NK-92 (cell line): ENCODE results near the gene NOD2.

Source experiments
- DNase-seq: peaks from one replicate; lab custom pipeline; 2025; ENCODE audit not compliant: unreplicated experiment; lab: John Stamatoyannopoulos, UW

The NOD2 gene

DNA sequence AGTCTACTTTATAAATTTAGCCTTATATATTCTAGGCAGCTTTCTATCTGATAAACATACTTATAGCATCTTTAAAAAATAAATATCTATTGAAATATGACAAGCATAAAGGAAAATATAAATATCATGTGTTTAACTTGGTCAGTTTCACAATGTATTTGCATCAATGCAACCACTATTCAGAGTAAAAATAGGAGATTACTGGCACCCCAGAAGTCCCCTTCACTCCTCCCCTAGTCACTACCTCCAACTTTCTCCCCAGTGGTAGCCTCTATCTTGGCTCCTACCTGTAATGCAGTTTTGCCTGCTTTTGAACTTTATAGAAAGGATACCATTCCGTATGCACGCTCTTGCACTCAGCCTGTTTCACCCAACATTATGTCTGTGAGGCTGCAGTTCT, 3.2 kb upstream of the NOD2 start:
- DNase-seq, result no peak

DNA sequence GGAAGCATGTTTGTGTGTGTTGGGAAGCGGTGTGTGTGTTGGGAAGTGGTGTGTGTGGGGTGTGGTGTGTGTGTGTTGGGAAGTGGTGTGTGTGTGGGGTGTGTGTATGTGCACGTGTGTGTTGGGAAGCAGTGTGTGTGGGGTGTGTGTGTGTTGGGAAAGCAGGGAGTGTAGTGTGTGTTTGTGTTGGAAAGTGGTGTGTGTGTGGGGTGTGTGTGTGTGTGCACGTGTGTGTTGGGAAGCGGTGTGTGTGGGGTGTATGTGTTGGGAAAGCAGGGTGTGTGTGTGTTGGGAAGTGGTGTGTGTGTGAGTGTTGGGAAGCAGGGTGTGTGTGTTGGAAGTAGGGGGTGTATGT, 785 bp upstream of the NOD2 start:
- no peak for DNase-seq

DNA sequence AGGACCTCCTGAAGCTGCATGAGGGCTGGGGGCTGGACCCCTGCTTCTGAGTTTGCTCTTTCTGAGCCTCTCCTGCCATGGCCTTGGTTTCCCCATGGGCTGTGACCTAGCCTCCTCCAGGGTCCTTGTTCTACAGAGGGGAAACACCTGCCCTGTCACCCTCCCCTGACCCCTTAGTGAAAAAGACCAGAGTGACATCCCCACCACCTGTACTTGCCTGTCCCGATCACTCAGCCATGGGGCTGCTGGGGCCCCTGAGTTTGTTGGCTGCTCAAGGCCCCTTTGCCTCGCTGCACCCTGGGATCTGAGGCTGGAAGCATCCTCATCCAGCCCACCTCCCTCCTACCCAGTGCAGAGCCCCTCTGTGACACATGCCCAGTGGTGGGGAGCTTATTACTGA, 800 bp downstream of the NOD2 start:
- no peak for DNase-seq

DNA sequence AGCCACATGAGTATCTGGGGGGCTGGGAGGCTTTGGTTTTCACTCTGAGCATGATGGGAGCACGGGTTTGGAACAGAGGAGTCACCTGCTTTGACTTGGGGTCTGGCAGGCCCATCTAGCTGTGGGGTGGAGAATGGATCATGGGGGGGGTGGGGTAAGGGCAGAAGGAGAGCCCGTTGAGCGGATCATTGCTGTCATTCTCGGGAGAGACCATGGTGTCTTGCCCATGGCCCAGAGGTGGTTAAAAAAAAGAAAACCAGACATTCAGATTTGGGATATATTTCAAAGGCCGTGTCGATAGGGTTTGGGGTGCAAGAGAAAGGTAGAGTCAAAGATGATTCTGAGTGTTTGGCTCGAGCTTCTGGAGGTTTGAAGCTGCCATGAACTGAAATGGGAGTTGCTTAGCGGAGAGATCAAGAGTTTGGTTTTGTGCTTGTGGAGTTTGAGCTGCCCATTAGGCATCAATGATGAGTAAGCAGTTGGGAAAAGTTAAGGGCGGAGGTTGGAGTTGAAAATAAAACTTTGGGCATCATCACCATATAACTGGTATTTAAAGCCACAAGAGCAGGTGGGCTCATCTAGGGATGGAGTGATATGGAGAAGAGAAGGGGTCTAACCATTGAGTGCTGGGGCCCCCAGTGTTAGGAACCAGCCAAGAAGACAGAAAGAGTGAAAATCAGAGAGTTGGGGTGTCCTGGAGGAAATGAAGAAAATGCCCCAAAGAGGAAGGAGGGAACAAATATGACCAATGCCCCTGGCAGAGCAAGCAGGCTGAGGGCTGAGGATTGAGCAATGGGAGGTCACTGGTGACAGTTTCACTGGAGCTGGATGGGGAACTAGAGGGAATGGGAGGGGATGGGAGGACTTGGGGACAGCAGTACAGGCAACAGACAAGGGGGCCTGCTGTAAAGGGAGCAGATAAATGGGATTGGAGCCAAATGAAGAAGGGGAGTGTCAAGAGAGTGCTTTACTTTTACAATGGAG, 1.9 kb downstream of the NOD2 start:
- DNase-seq, result no peak

DNA sequence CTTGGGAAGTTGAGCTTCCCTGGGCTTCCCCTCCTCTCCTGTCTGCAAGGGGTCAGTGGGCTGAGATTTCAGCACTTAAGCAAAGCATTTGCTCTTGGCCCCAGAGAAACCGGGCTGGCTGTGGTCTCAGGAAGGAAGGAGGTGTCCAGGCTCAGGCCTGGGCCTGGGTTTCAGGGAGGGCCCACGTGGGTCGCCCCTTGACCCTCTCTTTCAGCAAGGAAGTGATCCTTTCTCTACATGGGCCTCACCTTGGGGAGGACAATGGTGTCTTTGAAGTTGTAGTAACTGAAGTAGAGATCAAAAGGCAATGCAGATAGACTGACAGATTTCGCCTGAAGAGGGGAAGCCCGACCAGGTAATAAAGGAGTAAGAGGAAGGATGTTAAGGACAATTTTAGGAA, 2.7 kb downstream of the NOD2 start:
- DNase-seq, result no peak

DNA sequence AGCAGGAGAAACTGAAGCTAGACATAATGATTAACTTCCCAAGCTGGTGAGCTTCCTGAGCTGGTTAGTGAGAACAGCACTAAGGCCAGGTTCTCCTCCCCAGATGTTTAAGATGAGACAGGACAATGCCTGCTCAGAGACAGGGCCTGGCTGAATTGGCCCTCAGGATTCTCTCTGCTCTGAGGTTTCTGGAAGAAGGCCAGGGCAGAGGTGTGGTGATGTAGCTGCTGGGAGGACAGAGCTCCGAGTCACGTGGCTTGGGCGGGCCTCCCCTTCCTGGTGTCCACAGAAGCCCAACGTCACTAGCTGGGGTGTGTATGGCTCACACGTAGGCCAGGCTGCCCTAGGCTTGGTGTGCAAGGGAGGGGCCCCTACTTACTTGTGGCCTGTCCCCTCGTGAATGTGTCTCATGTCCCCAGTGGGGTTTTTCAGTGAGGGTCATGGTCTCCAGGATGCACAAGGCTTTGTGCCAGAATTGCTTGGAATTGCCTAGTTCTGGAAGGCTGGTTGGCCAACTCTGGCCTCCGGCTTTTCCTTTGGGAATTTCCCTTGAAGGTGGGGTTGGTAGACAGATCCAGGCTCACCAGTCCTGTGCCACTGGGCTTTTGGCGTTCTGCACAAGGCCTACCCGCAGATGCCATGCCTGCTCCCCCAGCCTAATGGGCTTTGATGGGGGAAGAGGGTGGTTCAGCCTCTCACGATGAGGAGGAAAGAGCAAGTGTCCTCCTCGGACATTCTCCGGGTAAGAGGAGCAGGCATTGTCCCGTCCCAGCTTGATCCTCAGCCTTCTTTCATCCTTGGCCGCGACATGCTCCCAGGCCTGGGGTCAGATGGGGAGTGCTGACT, 3.4 kb downstream of the NOD2 start:
- no peak for DNase-seq

DNA sequence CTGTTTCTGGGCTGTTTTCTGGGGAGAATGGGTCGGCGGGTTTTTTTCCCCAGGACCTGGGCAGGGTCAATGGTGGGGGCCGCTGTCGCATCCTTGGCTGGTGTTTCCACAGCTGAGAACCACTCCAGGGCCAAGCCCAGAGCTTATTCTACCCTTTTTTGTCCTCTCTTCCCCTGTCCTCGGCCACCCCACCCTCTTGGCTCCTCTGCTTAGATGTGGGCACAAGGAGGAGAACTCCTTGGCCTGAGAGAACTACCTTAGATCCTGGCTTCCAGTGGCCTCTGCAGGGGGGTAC, 4.0 kb downstream of the NOD2 start:
- DNase-seq, result no peak

DNA sequence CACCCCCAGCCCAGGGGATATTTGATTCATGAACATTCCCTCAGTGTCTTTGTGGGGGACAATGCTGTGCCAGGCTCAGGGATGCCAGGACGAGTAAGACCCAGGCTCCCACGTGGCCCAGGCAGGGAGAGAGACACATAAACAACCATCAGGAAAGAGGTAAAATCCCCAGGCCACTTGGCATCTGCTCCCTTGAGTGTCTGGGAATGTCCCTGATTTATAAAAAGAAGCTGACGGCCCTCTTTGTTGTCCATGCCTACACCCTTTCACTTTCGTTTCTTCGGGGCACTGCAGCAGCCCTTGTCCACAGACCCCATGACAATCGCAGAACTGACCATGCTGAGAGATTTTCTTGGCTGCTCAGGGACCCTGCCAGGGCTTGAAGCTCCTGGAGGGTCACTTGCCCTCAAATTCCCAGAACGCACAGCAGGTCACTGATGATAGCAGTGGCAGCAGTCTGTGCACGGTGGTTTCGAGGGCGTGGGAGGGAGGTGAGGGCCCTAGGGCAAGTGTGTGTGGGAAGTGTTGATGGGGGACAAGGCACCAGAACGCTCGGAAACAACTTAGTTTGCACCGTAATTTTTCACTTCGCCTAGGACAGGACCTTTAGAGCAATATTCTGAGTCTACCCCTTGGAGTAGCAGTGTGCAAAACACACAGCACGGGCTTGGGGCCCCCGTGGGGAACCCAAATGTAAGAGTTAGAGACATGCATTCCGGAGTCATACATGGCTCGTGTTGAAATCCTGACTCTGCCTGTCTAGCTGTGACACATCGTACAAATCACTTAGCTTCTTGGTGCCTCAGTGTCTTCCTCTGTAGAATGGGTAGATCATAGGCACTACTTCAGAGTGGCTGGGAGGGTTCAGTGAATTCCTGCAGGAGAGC, 4.7 kb downstream of the NOD2 start:
- no peak for DNase-seq

DNA sequence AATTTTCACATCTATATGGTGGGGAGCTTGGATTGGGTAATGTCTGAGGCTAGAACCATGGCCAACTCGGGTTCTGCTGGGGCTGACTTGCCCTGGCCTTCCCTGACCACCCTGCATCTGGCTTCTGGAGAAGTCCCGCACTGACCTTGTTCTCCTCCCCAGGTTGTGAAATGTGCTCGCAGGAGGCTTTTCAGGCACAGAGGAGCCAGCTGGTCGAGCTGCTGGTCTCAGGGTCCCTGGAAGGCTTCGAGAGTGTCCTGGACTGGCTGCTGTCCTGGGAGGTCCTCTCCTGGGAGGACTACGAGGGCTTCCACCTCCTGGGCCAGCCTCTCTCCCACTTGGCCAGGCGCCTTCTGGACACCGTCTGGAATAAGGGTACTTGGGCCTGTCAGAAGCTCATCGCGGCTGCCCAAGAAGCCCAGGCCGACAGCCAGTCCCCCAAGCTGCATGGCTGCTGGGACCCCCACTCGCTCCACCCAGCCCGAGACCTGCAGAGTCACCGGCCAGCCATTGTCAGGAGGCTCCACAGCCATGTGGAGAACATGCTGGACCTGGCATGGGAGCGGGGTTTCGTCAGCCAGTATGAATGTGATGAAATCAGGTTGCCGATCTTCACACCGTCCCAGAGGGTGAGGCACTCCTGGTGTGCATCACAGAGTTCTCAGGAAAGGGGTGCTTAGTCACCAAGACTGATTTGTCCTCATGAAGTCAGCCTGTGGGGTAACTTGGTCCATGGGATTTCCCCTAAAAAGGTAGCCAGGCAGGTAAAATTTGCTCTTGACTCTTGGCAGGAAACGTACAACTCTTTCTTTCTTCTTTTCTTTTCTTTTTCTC, 6.1 kb downstream of the NOD2 start:
- no peak for DNase-seq

DNA sequence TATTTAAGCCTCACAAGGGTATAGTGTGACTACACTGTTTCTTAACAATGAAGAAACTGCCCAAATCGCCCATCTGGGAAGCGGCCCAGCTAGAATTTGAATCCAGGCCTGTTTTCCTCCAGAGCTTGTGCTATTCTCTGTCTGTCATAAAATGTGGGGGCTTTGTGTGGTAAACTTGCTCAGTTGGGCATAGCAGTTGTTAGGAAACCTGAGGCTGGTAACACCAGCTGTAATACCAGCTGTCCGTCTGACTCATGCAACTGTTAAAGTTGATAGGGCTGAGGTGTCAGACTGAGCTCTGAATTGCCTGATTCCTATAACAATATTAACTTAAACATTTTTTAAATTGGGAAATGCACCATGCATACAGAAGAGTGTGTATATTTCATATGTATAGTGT, 9.3 kb downstream of the NOD2 start:
- no peak for DNase-seq

DNA sequence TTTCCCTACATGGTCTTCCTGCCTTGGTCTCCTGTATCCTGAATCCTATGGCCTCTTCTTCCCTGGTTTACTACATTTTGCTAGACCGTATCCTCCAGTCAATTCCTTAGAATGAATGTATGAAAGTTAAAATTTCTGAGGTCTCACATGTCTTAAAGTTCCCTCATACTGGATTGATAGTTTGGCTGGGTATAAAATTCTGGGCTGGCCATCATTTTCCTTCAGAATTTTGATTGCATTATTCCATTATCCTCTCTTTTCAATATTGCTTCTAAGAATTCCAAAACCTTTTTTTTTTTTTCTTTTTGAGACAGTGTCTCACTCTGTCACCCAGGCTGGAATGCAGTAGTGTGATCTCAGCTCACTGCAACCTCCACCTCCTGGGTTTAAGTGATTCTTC, 10.8 kb downstream of the NOD2 start:
- no peak for DNase-seq

DNA sequence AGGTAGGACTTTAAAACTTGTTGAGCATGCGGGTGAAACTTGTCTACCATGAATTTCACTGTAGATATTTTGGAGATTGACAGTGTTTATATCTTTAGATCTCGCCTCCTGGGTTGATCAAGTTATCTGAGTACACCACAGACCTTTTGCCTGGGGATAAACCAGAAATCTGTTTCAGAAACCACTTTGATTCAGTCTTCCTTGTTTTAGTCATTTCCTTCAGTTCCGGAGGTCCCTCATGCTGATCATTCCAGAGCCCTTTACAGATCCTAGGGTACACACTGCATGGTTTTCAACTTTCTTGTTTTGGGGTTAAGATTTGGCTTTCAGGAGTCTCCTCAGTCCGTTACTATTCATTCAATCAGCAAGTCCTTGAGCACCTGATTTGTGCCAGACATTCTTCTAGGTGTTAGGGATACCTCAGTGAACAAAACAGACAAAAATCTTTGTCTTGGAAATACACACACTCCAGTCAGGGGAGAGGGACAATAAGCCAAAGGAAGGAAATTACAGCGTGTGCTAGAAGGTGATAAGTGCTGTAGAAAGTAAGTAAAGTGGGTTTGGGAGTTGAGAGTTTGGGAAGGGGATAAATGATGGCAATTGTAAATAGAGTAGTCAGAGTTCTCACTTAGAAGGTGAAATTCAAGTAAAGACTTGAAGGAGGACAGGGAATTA, 12.2 kb downstream of the NOD2 start:
- DNase-seq, result no peak

DNA sequence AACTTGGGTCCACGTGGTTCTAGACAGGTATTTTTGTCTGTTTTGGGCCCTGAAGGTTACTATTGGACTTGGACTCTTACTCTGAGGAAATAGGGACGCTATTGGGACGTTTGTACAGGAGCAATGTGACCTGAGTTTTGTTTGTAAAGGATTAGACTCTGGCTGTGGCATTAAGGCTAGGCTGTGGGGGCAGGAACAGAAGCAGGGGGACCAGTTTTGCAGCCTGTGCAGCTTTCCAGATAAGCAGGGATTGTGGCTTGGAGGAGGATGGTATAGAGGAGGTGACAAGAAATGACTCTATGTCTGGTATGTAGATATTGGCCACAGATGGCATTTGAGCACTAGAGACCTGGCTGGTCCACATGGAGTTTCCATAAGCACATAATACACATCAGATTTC, 12.8 kb downstream of the NOD2 start:
- no peak for DNase-seq

DNA sequence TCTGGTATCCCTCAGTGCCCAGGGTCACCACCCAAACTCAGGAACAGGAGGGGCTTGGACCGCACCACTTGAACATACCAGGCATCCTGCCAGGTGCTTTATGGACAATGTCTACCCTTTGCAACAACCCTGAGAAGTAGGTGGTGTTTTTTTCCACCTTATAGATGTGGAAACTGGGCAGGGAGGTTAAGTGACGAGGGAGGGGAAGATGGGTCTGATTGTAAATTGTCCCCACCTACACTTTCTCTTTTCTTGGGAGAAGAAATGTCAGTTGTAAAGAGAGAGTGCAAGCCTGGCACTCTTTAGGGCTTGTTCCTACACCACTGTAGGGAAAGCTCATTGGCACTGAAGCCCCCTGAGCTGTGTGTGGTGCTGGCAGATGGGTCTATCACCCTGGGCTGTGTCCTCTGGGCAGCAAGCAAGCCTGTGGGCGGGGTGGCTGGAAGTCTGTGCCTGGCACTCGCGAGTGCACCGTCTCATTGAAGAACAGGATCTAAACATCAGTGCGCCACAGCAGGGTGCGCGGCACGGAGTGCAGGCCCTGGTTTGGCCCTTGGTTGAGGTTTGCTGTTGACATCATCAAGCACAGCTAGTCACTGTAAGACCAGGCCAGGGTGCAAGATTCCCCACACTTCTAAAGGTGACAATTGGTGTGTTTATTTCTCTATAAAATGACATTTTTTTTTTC, 15.1 kb downstream of the NOD2 start:
- no peak for DNase-seq

DNA sequence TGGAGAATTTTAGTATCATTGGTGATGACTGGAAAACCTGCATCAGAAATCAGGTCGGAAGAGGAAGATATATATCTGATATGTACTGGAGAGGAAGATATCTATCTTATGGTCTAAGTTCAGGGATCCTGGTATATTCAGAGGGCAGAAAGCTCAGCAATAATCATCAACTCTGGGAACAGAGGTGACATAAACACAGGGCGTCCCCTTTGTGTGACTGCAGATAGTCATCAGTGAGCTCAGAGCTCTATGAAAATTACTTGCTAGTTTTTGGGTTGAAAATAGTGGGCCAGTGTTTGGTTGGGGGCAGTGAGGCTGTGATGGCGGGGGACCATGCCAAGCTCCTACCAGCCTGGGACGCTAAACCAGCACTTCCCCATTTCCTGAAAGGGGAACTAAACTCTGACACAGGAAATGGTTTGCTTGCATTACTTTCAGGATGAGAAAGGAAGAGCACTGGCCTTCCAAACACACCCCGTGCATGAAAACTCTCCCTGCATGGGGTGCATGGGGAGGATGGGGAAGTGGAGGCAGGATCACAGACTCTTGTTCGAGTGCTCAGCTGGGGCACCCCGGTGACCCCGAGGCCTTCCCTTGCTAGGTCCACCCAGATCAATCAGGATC, 15.8 kb downstream of the NOD2 start:
- DNase-seq, result no peak

DNA sequence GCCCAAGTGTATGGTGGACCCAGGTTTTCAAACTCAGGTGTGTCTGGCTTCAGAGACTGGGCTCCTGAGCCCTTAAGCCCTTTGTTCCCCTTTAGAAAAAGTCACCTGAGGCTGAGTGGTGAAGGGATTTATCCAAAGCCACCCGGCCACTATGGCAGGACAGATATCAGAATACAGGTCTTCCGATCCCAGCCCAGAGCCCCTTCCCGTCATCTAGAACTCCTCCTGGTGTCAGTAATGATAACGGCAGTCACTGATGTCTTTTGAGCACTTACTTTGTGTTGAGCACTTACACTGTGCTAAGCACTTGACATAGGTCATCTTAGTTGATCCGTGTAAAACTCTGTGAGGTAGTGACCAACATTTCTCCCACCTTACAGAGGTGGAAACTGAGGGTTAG, 16.6 kb downstream of the NOD2 start:
- no peak for DNase-seq

DNA sequence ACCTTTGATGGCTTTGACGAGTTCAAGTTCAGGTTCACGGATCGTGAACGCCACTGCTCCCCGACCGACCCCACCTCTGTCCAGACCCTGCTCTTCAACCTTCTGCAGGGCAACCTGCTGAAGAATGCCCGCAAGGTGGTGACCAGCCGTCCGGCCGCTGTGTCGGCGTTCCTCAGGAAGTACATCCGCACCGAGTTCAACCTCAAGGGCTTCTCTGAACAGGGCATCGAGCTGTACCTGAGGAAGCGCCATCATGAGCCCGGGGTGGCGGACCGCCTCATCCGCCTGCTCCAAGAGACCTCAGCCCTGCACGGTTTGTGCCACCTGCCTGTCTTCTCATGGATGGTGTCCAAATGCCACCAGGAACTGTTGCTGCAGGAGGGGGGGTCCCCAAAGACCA, 17.6 kb downstream of the NOD2 start:
- DNase-seq, result no peak

DNA sequence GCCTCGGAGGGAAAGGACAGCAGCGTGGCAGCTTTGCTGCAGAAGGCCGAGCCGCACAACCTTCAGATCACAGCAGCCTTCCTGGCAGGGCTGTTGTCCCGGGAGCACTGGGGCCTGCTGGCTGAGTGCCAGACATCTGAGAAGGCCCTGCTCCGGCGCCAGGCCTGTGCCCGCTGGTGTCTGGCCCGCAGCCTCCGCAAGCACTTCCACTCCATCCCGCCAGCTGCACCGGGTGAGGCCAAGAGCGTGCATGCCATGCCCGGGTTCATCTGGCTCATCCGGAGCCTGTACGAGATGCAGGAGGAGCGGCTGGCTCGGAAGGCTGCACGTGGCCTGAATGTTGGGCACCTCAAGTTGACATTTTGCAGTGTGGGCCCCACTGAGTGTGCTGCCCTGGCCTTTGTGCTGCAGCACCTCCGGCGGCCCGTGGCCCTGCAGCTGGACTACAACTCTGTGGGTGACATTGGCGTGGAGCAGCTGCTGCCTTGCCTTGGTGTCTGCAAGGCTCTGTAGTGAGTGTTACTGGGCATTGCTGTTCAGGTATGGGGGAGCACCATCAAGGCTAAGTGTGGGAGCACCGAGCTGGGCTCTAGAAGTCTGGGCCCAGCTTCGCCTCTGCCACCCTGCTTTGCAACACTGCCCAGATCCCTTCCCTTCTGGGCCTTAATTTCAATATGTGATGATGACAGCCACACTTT, 18.6 kb downstream of the NOD2 start:
- no peak for DNase-seq

DNA sequence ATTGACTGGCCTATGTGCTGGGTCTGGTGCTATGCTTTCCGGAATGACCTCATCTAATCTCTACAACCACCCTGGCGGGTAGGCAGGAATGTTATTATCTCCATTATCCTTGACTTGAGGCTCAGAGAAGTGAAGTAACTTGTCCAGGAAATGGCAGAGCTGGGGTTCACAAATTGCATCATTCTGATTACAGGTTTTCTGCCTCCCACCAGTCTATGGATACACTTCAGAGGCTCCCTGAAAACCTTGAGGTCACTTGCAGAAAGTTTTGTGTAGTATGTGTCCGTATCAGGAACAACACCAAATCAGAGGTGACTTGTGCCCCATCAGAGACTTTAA, 19.1 kb downstream of the NOD2 start:
- no peak for DNase-seq
